ENCODE measurements around the gene MYH14.

MYH14 gene

GRCh38 chr19:50252111-50252886 lies 48.9 kb downstream of the MYH14 start:
- peak; percentile 39 to 47 (median 40) for TF ChIP-seq CTCF (IDR thresholded peaks at IDR 0.05; ENCODE audit: unreplicated experiment in 3 of 3)
- no peaks in the 10 kb centered on the region for H3K4me1 Mint-ChIP-seq
- H3K4me3 Mint-ChIP-seq, result no peak overlapping the region
- no peak overlapping the region for H3K27ac Mint-ChIP-seq
- peaks cover 13% of the 10 kb centered on the region for H3K27me3 Mint-ChIP-seq (ENCODE audit: low read depth)
- H3K9me3 Mint-ChIP-seq, result peaks cover 19% of the 10 kb centered on the region
- peaks cover 30% of the 10 kb centered on the region for H3K36me3 Mint-ChIP-seq (ENCODE audit: low read depth)

GRCh38 chr19:50252887-50253268 lies 49.5 kb downstream of the MYH14 start:
- TF ChIP-seq CTCF (IDR thresholded peaks at IDR 0.05; ENCODE audit: unreplicated experiment in 3 of 3), result no peak
- H3K36me3 Mint-ChIP-seq (ENCODE audit: low read depth), result peaks cover 30% of the 10 kb centered on the region
- peaks cover 19% of the 10 kb centered on the region for H3K9me3 Mint-ChIP-seq
- H3K4me1 Mint-ChIP-seq, result no peaks in the 10 kb centered on the region
- peaks cover 15% of the 10 kb centered on the region for H3K27me3 Mint-ChIP-seq (ENCODE audit: low read depth)
- no peak overlapping the region for H3K4me3 Mint-ChIP-seq
- H3K27ac Mint-ChIP-seq, result no peak overlapping the region

- Mint-ChIP-seq H3K4me3 (no peak overlapping the region), H3K27ac (no peak overlapping the region), H3K36me3 (ENCODE audit: low read depth) (peaks cover 30% of the 10 kb centered on the region), H3K27me3 (ENCODE audit: low read depth) (peaks cover 4% of the 10 kb centered on the region), H3K9me3 (peaks cover 19% of the 10 kb centered on the region), H3K4me1 (no peaks in the 10 kb centered on the region)
- TF ChIP-seq CTCF (IDR thresholded peaks at IDR 0.05; ENCODE audit: unreplicated experiment in 3 of 3), result no peak
These were observed 51.7 kb downstream of the MYH14 start for GRCh38 chr19:50255115-50255514.

DNA sequence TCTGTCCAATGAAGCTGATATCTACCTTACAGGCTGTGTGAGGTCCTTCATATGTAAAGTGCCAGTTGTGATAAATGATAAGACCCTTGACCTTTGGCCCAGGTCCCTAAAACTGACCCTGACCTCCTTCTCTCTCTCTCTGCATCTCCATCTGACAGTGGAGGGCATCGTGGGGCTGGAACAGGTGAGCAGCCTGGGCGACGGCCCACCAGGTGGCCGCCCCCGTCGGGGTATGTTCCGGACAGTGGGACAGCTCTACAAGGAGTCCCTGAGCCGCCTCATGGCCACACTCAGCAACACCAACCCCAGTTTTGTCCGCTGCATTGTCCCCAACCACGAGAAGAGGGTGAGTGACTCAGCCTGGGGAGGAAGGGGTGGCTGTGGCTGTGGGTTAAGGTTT lies 53.7 kb downstream of the MYH14 start:
- peaks cover 14% of the 10 kb centered on the region for H3K9me3 Mint-ChIP-seq
- H3K27ac Mint-ChIP-seq, result no peak overlapping the region
- H3K4me1 Mint-ChIP-seq, result no peaks in the 10 kb centered on the region
- TF ChIP-seq CTCF (IDR thresholded peaks at IDR 0.05; ENCODE audit: unreplicated experiment in 3 of 3), result no peak
- peaks cover 3% of the 10 kb centered on the region for H3K27me3 Mint-ChIP-seq (ENCODE audit: low read depth)
- peaks cover 19% of the 10 kb centered on the region for H3K36me3 Mint-ChIP-seq (ENCODE audit: low read depth)
- no peak overlapping the region for H3K4me3 Mint-ChIP-seq

DNA sequence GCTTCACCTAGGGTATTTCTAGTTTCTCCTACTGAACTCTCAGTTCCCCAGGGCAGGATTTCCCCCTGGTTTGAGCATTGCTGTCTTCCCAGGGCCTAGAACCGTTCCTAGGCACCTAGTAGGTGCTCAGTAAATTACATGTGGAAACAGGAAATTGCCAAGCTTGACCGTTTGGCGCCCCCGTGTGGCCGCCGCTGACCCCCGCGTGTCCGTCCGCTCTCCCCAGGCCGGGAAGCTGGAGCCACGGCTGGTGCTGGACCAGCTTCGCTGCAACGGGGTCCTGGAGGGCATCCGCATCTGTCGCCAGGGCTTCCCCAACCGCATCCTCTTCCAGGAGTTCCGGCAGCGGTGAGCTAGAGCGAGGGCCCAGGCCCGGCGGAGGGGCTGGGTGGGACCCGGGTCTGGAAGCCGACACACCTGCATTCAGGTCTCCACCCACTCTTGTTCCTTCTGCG lies 55.5 kb downstream of the MYH14 start:
- H3K36me3 Mint-ChIP-seq (ENCODE audit: low read depth), result peaks cover 10% of the 10 kb centered on the region
- H3K4me1 Mint-ChIP-seq, result no peaks in the 10 kb centered on the region
- peak; percentile 43 to 56 (median 52) for TF ChIP-seq CTCF (IDR thresholded peaks at IDR 0.05; ENCODE audit: unreplicated experiment in 3 of 3)
- H3K27ac Mint-ChIP-seq, result no peak overlapping the region
- H3K27me3 Mint-ChIP-seq (ENCODE audit: low read depth), result peaks cover 6% of the 10 kb centered on the region
- H3K9me3 Mint-ChIP-seq, result peaks cover 7% of the 10 kb centered on the region
- H3K4me3 Mint-ChIP-seq, result no peak overlapping the region

DNA sequence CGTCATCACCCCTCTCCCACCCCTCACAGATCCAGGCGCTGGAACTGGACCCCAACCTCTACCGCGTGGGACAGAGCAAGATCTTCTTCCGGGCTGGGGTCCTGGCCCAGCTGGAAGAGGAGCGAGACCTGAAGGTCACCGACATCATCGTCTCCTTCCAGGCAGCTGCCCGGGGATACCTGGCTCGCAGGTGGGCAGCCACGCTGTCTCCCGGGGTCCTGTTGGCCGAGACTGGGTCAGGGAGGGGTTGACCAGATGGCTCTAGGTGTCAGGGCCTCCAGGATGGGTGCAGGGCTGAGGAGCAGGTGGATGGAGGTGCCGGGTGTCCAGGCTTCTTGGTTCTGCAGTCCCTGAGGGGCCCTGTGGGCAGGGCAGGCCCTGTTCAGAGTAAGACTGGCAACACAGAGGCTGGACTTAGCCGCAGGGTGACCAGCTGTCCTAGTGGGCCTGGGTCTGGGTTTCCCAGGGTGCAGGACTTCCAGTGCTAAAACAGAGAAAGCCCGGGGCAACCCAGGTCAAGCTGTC lies 58.1 kb downstream of the MYH14 start:
- TF ChIP-seq CTCF (IDR thresholded peaks at IDR 0.05; ENCODE audit: unreplicated experiment in 3 of 3), result no peak
- Mint-ChIP-seq H3K9me3 (no peaks in the 10 kb centered on the region), H3K27me3 (ENCODE audit: low read depth) (peaks cover 9% of the 10 kb centered on the region), H3K36me3 (ENCODE audit: low read depth) (no peaks in the 10 kb centered on the region), H3K4me3 (no peak overlapping the region), H3K4me1 (no peaks in the 10 kb centered on the region), H3K27ac (no peak overlapping the region)
